Tibial nerve (tissue), 4 donors: ENCODE results near the gene PKP4. TPM values are rescaled to one million over a fixed set of nuclear protein-coding genes. Genes with fewer than 3 reads are reported as not detected.

Experiments used
- DNase-seq, 2 donors: peaks; one replicate each; pipeline ENCODE4 v3.0.0-alpha.2; 2019; ENCODE audit warnings: low spot score in 2 of 2
- H3K27ac ChIP-seq, 4 donors: fragments of 200-600 bp; sonication (generic) in 3 of 4; one replicate each; pipeline ENCODE4 v1.5.1; 2017 to 2019; ENCODE audit warnings: mild to moderate bottlenecking in 1 of 4
- H3K27me3 ChIP-seq, 2 donors: fragments of 200-600 bp; sonication (generic) in 1 of 2; one replicate each; pipeline versions ENCODE4 v1.5.1 to v1.6.0; 2017 to 2019
- H3K36me3 ChIP-seq, 3 donors: fragments of 200-600 bp; sonication (generic); one replicate each; pipeline ENCODE4 v1.5.1; 2018 to 2019
- H3K4me1 ChIP-seq, 4 donors: fragments of 200-600 bp; sonication (generic) in 3 of 4; one replicate each; pipeline ENCODE4 v1.5.1; 2017 to 2019
- H3K4me3 ChIP-seq, 4 donors: fragments of 200-600 bp; sonication (generic) in 3 of 4; one replicate each; pipeline ENCODE4 v1.5.1; 2017 to 2019; ENCODE audit warnings: mild to moderate bottlenecking in 1 of 4, moderate library complexity in 1 of 4
- H3K9me3 ChIP-seq, 4 donors: fragments of 200-600 bp; sonication (generic) in 3 of 4; one replicate each; pipeline ENCODE4 v1.5.1; 2017 to 2019
- CTCF ChIP-seq, 5 experiments: fragments of 200-600 bp in 3 of 5; fragments of 450-650 bp in 2 of 5; sonication (generic) in 3 of 5; IDR thresholded peaks; one replicate each; pipeline ENCODE4 v1.5.1; 2016 to 2019; ENCODE audit warnings: antibody characterized with exemption in 5 of 5, mild to moderate bottlenecking in 3 of 5, moderate library complexity in 2 of 5
- EP300 ChIP-seq, 2 donors: sonication (generic); formaldehyde crosslinking; IDR thresholded peaks; one replicate each; pipeline ENCODE4 v1.6.1; 2017; ENCODE audit warnings: antibody characterized with exemption in 2 of 2, mild to moderate bottlenecking in 1 of 2
- POLR2A ChIP-seq, 2 donors: fragments of 450-650 bp; IDR thresholded peaks; one replicate each; pipeline ENCODE4 v1.6.1; 2017; ENCODE audit warnings: antibody characterized with exemption in 2 of 2, mild to moderate bottlenecking in 2 of 2, moderate library complexity in 2 of 2
- WGBS, 2 donors: methylation state at CpG; one replicate each; pipeline ENCODE4 v1.1.5; 2018; 5-methylcytosine and 5-hydroxymethylcytosine counted together
- total RNA-seq, 4 donors: library from RNA; depleted of rRNA; stranded (reverse); fragments of >200 nt; gene quantifications; one replicate each; pipeline ENCODE4 v1.1.0, GENCODE V29; 2016

The PKP4 gene
- total RNA-seq, 4 donors from 2014 or later = 57.8 to 100 (median 92.0) TPM

GRCh38 chr2:158496986-158497385 lies 40.2 kb downstream of the PKP4 start:
- no peak for DNase-seq
- Histone ChIP-seq H3K36me3 (no peaks in the 10 kb centered on the region), H3K4me3 (no peak overlapping the region), H3K27me3 (no peaks in the 10 kb centered on the region), H3K27ac (no peak overlapping the region), H3K9me3 (no peaks in the 10 kb centered on the region), H3K4me1 (peaks cover 0 to 34% (median 0%) of the 10 kb centered on the region in 4 donors)
- 85% methylated on average over 3 of the region's 3 CpGs for WGBS, 2 donors
- TF ChIP-seq EP300 (IDR thresholded peaks at IDR 0.05) = no peak
- TF ChIP-seq CTCF (IDR thresholded peaks at IDR 0.05) = no peak
- no peak for TF ChIP-seq POLR2A (IDR thresholded peaks at IDR 0.05)

GRCh38 chr2:158497486-158497885 lies 40.7 kb downstream of the PKP4 start:
- no peak overlapping the region for H3K4me3 ChIP-seq
- no peaks in the 10 kb centered on the region for H3K27me3 ChIP-seq
- no peaks in the 10 kb centered on the region for H3K36me3 ChIP-seq
- no peak overlapping the region for H3K27ac ChIP-seq
- H3K9me3 ChIP-seq = no peaks in the 10 kb centered on the region
- peaks cover 0 to 37% (median 0%) of the 10 kb centered on the region in 4 donors for H3K4me1 ChIP-seq
- no peak for DNase-seq
- TF ChIP-seq EP300 (IDR thresholded peaks at IDR 0.05) = no peak
- no peak for TF ChIP-seq POLR2A (IDR thresholded peaks at IDR 0.05)
- no peak for TF ChIP-seq CTCF (IDR thresholded peaks at IDR 0.05)
- 93 to 98% methylated on average over 1 of the region's 1 CpG for WGBS, 2 donors

- Histone ChIP-seq H3K4me3 (no peak overlapping the region), H3K36me3 (no peaks in the 10 kb centered on the region), H3K9me3 (no peaks in the 10 kb centered on the region), H3K27ac (no peak overlapping the region), H3K4me1 (peaks cover 0 to 44% (median 0%) of the 10 kb centered on the region in 4 donors), H3K27me3 (no peaks in the 10 kb centered on the region)
- TF ChIP-seq CTCF (IDR thresholded peaks at IDR 0.05) (no peak), EP300 (IDR thresholded peaks at IDR 0.05) (no peak), POLR2A (IDR thresholded peaks at IDR 0.05) (no peak)
- no peak for DNase-seq
These were observed 41.4 kb downstream of the PKP4 start for GRCh38 chr2:158498043-158498748.

GRCh38 chr2:158498749-158499136 lies 42.0 kb downstream of the PKP4 start:
- DNase-seq = no peak
- Histone ChIP-seq H3K27ac (no peak overlapping the region), H3K36me3 (no peaks in the 10 kb centered on the region), H3K9me3 (no peaks in the 10 kb centered on the region), H3K4me3 (no peak overlapping the region), H3K4me1 (peaks cover 0 to 41% (median 0%) of the 10 kb centered on the region in 4 donors), H3K27me3 (no peaks in the 10 kb centered on the region)
- 89 to 92% methylated on average over 3 of the region's 3 CpGs for WGBS, 2 donors
- TF ChIP-seq EP300 (IDR thresholded peaks at IDR 0.05) = no peak

GRCh38 chr2:158499383-158499782 lies 42.6 kb downstream of the PKP4 start:
- Histone ChIP-seq H3K27ac (no peak overlapping the region), H3K36me3 (no peaks in the 10 kb centered on the region), H3K9me3 (no peaks in the 10 kb centered on the region), H3K4me1 (peaks cover 0 to 39% (median 0%) of the 10 kb centered on the region in 4 donors), H3K27me3 (no peaks in the 10 kb centered on the region), H3K4me3 (no peak overlapping the region)
- no peak for TF ChIP-seq CTCF (IDR thresholded peaks at IDR 0.05)
- TF ChIP-seq POLR2A (IDR thresholded peaks at IDR 0.05) = no peak
- TF ChIP-seq EP300 (IDR thresholded peaks at IDR 0.05) = no peak
- DNase-seq = no peak
- 82 to 84% methylated on average over 2 of the region's 2 CpGs for WGBS, 2 donors
